Renal cortical epithelial cell (primary cell): ENCODE data around the gene ZBTB49. TPM values are rescaled to one million over a fixed set of nuclear protein-coding genes. Genes with fewer than 3 reads are reported as not detected.
A peak's percentile ranks its signal among the peaks of the same experiment; 100 is the strongest.

Source experiments
- DNase-seq: peaks from one replicate; pipeline ENCODE4 v3.0.0-alpha.2; 2011; ENCODE audit warnings: low read depth
- total RNA-seq: library from RNA; depleted of rRNA; stranded (reverse); fragments of >200 nt; gene quantifications from 2 replicates; pipeline ENCODE4 v1.2.3, GENCODE V29; 2014

Gene ZBTB49
- total RNA-seq, 1 donor from 2014 or later, result 5.0 TPM

DNA sequence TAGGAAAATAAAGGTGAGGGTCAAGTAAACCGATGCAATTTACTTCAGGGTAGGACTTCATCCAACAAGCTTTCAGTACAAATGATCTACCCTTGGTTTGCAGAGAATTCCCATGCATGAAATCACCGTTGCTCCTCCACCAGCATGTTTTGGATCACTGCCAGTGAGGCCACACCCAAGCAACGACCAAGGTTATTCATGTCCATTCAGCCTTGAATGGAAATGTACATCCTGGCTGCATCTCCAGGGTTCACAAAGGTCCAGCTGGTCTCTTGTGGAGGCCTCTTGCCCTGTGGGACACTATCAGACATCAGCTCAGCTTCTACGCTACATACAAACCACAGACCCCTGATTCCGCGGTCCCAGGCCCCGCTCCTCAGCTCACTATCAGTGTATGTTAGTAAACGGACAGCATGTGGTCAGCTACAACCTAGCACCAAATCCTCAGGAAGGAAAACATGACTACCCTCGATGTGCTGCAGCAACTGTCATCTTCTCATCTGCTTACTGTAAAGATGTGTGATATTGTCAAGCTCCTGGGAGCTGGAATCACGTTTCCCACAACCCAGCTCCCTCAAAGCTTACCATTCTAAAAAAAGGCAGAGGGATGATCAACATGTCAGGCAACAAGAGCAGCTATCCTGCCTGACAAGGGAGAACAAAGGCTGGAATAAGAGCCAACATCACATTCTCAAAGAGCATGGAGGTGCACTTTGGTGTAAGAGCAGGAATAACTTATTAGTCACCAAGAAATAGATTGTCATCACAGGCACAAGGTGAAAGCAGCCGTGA is 5.0 kb upstream of the ZBTB49 start:
- peak; percentile 33 for DNase-seq

GRCh38 chr4:4288098-4288497 is 2.0 kb upstream of the ZBTB49 start:
- DNase-seq, result no peak

DNA sequence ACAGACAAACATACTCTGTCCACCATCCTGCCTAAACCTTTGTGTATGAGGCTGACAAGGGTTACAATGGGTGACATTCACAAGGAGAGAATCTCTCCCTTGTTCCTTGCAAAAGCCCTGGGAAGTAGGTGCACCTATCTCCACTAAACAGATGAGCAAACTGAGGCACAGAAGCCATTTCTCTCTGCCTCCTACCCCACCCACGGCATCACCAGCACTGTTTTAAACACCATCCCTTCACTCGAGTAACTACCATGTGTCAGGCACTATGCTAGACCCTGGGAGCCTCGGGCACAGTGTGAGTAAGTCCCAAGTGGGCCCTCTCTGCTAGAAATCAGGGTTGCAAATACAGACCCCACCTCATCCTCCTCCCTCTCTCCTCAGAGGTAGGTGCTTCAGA is 996 bp upstream of the ZBTB49 start:
- no peak for DNase-seq

DNA sequence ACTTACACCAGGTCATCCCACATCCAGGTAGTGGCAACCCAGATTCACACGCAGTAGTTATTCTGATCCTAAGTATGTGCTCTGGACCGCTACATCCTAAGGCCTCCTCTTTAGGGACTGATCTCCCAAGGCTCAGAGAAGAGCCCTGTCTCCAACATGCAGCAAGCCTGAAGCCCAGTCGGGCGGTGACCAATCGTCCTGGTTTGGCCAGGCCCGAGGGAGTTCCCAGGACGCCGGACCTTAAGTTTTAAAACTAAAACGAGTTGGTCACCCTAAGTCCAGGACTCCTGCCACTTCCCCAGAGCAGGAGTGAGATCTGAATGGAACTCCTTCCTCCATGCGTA is 482 bp upstream of the ZBTB49 start:
- DNase-seq, result peak; percentile 21

GRCh38 chr4:4293279-4293678 is 3.2 kb downstream of the ZBTB49 start:
- no peak for DNase-seq

- DNase-seq, result no peak
These were observed 6.3 kb downstream of the ZBTB49 start for GRCh38 chr4:4296283-4296846.

DNA sequence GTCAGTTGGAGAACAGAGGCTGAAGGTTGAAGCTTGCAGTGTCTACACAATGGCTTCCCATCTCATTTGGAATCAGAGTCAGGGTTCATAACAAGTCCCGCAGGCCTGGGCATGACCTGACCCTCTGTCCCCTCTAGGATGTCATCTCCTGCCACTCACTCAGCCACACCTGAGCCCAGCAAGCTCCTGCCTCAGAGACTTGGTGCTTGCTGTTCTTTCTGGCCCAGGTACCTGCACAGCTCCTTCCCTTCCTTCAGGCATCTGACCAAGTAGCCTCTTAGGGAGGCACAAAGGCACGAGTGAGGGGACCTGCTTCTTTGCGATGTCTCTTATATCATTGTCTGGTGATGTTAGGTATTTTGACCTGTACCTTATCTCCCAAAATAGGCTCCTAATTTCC is 9.0 kb downstream of the ZBTB49 start:
- no peak for DNase-seq

- no peak for DNase-seq
These were observed 11.9 kb downstream of the ZBTB49 start for GRCh38 chr4:4302001-4302400.

- DNase-seq, result no peak
These were observed 12.4 kb downstream of the ZBTB49 start for GRCh38 chr4:4302416-4302815.

DNA sequence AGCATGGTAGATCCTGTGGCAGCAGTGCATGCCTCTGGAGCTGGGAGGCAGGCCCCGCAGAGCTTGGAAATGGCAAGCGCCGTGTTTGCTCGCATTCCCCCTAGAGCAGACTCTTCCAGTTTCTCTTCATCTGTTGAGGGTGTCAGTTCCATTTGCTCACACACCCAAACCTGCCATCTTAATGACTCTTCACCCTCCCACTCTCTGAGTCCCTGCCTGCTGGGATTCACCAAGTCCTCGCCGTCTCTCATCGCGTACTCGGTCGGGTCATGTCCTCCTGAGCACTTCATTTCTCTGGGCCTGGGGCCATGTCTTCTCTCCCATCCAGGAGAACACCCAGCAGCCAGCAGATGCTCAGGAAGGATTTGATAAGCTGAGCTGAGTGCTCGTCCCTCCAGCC is 16.9 kb downstream of the ZBTB49 start:
- DNase-seq, result no peak

DNA sequence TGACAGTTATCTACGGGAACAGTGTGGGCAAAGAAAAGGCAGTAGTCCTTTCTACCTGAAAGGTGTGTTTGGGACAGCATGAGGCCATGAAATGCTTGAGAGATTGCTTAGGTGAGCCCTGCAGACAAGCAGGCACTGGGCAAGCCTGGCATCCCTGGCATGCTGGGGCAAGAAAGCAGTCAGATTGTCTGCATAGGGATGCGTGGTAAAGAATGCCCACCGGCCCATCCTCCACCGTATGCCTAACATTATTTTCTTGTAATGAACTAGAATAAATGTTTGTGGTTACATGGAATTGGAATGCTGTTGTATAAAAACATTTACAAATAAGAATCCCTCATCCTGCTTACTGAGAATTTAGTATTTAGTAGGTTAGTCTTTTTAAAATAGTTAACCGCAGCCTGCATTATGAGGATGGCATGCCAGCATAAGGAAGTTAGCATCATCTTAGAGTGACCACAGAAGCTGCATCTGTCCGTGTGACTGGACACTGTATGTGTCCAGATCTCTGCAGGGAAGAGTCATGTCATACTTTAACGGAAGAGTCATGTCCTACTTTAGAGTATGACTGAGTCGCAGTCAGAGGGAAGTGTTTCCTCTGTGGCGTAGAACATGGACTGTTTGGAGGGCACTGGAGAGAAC is 18.9 kb downstream of the ZBTB49 start:
- no peak for DNase-seq

GRCh38 chr4:4311193-4311592 is 21.1 kb downstream of the ZBTB49 start:
- no peak for DNase-seq

DNA sequence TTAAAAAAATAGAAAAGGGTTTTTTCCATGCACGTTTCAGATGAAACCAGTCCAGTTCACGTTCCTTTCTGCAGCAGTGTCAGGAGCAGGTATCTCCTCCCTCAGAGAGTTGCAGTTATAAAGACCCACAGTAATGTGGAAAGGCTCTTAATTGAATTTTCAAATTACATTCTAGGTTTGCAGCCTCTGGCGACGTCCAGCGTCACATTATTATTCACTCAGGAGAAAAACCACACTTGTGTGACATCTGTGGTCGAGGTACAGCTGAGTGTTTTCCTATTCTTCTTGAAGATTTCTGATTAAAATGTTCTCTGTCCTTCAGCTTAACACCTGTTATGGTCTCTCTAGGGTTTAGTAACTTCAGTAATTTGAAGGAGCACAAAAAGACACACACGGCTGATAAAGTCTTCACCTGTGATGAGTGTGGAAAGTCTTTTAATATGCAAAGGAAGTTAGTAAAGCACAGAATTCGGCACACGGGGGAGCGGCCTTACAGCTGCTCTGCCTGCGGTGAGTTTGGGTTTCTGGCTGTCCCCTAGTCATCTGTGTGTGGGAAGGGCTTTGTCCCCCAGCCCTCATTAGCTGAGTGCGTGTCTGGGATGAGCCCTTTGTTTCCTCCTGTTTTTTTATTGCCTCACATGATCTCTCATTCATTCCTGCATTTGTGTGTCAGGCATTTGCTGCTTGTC is 25.6 kb downstream of the ZBTB49 start:
- DNase-seq, result no peak

DNA sequence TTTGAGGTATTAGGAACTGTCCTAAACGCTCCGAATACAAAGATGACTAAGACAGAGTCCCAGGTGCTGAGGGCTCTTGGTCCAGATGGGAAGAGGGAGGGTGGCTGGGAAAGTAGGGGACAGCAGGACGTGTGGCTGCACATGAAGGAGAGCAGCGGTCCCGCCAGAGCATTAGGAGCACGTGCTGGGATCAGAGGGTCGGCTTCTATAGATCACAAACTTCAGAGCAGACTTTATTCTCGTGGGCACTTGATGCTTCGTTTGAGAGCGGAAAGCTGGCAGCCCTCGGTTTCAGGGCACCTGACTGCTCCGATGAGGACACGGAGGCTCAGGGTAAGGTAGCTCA is 26.1 kb downstream of the ZBTB49 start:
- DNase-seq, result no peak

DNA sequence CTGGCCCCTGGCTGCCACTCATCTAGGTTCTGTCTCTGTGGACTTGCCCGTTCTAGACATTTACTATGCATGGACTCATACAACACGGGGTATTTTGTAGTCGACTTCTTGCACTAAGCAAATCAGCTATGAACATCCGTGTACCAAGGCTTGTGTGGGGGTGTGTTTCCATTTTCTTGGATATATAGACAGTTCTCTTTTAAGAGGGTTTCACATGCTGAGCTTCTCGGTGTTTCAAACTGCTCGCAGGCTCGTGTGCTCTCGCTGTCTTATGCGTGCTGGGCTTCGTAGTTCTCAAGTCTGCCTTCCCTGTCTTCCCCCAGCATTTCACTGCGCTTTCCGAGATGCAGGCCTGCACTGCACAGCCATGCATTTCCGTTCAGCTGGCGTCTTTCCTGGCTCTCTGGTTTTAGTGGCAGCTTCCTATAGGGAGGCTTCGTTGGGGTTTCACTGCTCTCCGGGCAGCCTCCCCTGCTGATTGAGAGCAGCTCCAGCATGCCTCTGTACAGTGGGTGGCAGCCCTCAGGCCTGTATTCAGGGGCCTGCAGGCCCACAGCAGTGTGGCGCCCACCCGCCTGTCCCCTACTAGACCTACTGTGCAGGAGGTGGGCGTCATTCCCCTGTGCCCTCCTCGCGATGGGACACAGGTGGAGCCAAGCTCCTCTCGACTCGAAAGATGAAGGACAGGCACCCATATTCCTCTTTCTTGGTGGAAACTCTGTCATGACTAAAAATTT is 27.6 kb downstream of the ZBTB49 start:
- DNase-seq, result no peak

DNA sequence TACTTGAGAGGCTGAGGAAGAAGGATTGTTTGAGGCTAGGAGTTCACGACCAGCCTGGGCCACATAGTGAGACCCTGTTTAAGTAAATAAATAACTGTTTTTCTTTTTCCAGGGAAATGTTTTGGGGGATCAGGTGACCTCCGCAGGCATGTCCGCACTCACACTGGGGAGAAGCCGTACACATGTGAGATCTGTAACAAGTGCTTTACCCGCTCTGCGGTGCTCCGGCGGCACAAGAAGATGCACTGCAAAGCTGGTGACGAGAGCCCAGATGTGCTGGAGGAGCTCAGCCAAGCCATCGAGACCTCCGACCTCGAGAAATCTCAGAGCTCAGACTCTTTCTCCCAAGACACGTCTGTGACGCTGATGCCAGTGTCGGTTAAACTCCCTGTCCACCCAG is 30.5 kb downstream of the ZBTB49 start:
- no peak for DNase-seq

GRCh38 chr4:4320951-4321714 is 31.1 kb downstream of the ZBTB49 start:
- no peak for DNase-seq

DNA sequence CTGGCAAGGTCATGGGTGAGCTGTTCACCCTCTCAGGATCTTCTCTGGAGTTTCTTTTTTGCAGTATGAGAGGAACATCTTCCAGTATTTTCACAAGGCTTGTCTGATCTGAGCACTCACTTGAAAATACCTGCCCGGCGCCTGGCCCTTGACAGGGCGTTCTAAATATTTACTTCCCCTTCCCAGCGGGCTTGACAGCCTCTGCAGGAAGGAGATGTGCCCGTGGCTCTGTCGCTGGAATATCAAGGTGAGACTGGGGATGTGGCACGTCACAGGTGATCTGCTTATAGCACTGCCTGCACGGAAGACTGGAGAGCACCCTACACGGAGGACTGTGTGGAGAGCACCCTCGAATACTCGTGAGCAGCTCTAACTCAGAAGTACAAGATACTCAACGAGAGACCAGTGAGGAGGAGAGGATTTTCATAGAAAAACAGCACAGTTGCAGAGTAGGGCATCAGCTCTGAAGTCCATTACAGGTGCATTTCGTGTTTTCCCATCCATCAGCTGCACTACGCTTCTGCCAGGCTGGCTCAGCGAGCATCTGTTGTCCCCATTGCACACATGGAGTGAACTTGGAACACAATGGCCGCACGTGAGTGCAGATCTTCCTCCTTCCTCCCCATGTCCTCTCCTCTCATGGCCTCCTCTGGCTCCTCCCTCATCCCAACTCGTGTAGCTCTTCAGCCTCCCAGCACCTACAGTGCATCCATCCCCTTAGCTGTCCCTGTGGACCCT is 32.1 kb downstream of the ZBTB49 start:
- DNase-seq, result no peak

- no peak for DNase-seq
These were observed 33.9 kb downstream of the ZBTB49 start for GRCh38 chr4:4323705-4324534.

GRCh38 chr4:4325321-4325720 is 35.3 kb downstream of the ZBTB49 start:
- no peak for DNase-seq
